HUES64 (cell line): Measurements from ENCODE around the gene GFRA1.

Source experiments
- H3K27ac ChIP-seq: 2 replicates; pipeline ENCODE4 v1.7.0; 2013; ENCODE audit warnings: low read depth, low read length, inconsistent platforms
- H3K27me3 ChIP-seq: 2 replicates; pipeline ENCODE4 v1.6.1; 2013; ENCODE audit warnings: mild to moderate bottlenecking, low read length; ENCODE audit not compliant: insufficient read depth
- H3K36me3 ChIP-seq: 2 replicates; pipeline ENCODE4 v1.6.1; 2013; ENCODE audit warnings: mild to moderate bottlenecking, low read length; ENCODE audit not compliant: insufficient read depth
- H3K4me1 ChIP-seq: 2 replicates; pipeline ENCODE4 v1.6.1; 2013; ENCODE audit warnings: mild to moderate bottlenecking, low read length, moderate library complexity; ENCODE audit not compliant: insufficient read depth
- H3K4me3 ChIP-seq: 2 replicates; pipeline ENCODE4 v1.5.1; 2013; ENCODE audit warnings: mild to moderate bottlenecking, low read length, moderate library complexity
- H3K9ac ChIP-seq: 2 replicates; pipeline ENCODE4 v1.6.1; 2013; ENCODE audit warnings: mild to moderate bottlenecking, low read depth, low read length
- H3K9me3 ChIP-seq: 2 replicates; pipeline ENCODE4 v1.6.1; 2013; ENCODE audit warnings: low read depth, low read length; ENCODE audit not compliant: insufficient read depth
- WGBS: fragments of 150-250, 120-280 bp; methylation state at CpG from one replicate; pipeline ENCODE4 v1.1.7; 2013; ENCODE audit warnings: missing lambda C conversion rate; 5-methylcytosine and 5-hydroxymethylcytosine counted together

Gene GFRA1

DNA sequence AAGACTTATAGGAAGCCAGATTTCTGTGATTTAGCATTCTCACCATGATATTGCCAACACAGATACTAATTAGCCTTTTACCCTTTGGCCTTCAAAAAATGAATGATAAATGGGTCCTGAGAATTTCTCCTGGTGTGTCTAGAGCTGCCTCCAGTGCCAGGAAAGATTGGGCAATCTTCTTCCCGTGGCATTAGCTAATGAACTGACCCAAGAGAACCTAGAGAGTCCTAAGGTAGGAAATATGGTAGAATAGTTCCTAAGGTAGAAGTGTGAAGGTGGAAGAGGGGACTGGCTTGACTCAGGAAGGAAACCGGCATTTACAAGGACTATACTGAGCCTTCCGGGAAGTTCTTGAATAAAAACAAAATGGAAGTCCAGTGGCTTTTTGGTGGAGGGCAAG, 133.1 kb downstream of the GFRA1 start:
- WGBS: 64% methylated on average over 3 of the region's 3 CpGs
- H3K9ac ChIP-seq: no peak overlapping the region
- no peak overlapping the region for H3K4me3 ChIP-seq
- no peaks in the 10 kb centered on the region for H3K9me3 ChIP-seq
- no peak overlapping the region for H3K27ac ChIP-seq
- no peaks in the 10 kb centered on the region for H3K27me3 ChIP-seq
- no peaks in the 10 kb centered on the region for H3K36me3 ChIP-seq
- no peaks in the 10 kb centered on the region for H3K4me1 ChIP-seq

DNA sequence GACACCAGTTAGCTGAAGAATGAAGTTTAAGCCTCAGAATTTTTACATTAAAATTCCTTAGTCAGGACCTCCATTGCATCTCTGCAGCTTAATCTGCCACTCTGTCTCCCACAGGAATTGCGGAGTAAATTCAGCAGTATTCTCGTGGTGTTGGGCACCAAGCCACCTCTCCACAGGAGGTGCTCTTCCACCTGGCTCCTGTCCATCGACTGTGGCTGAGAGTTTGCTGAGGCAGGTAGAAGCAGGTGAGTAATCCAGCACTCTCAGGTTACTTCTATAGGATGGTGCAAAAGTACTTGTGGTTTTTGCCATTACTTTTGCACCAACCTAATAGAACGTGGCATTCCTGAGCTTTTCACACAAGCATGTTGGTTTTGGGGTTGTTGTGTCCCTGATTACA, 134.1 kb downstream of the GFRA1 start:
- Histone ChIP-seq H3K9ac (no peak overlapping the region), H3K36me3 (no peaks in the 10 kb centered on the region), H3K27me3 (no peaks in the 10 kb centered on the region), H3K9me3 (no peaks in the 10 kb centered on the region), H3K27ac (no peak overlapping the region), H3K4me1 (no peaks in the 10 kb centered on the region), H3K4me3 (no peak overlapping the region)
- 91% methylated on average over 4 of the region's 4 CpGs for WGBS

- Histone ChIP-seq H3K9ac (no peak overlapping the region), H3K9me3 (no peaks in the 10 kb centered on the region), H3K4me1 (no peaks in the 10 kb centered on the region), H3K4me3 (no peak overlapping the region), H3K27ac (no peak overlapping the region), H3K27me3 (no peaks in the 10 kb centered on the region), H3K36me3 (no peaks in the 10 kb centered on the region)
- WGBS: 92% methylated on average over 4 of the region's 4 CpGs
These were observed 136.7 kb downstream of the GFRA1 start for GRCh38 chr10:116136261-116136660.

- no peaks in the 10 kb centered on the region for H3K27me3 ChIP-seq
- WGBS: 91% methylated on average over 3 of the region's 3 CpGs
- no peaks in the 10 kb centered on the region for H3K36me3 ChIP-seq
- H3K27ac ChIP-seq: no peak overlapping the region
- H3K4me3 ChIP-seq: no peak overlapping the region
- no peak overlapping the region for H3K9ac ChIP-seq
- H3K4me1 ChIP-seq: no peaks in the 10 kb centered on the region
- no peaks in the 10 kb centered on the region for H3K9me3 ChIP-seq
These were observed 138.7 kb downstream of the GFRA1 start for GRCh38 chr10:116134322-116134721.

GRCh38 chr10:116133634-116134033, 139.4 kb downstream of the GFRA1 start:
- Histone ChIP-seq H3K27me3 (no peaks in the 10 kb centered on the region), H3K27ac (no peak overlapping the region), H3K4me1 (no peaks in the 10 kb centered on the region), H3K9ac (no peak overlapping the region), H3K9me3 (no peaks in the 10 kb centered on the region), H3K36me3 (no peaks in the 10 kb centered on the region), H3K4me3 (no peak overlapping the region)
- 91% methylated on average over 7 of the region's 7 CpGs for WGBS

- Histone ChIP-seq H3K9me3 (no peaks in the 10 kb centered on the region), H3K9ac (no peak overlapping the region), H3K36me3 (no peaks in the 10 kb centered on the region), H3K27ac (no peak overlapping the region), H3K4me3 (no peak overlapping the region), H3K4me1 (no peaks in the 10 kb centered on the region), H3K27me3 (no peaks in the 10 kb centered on the region)
- 92% methylated on average over 13 of the region's 13 CpGs for WGBS
These were observed 140.1 kb downstream of the GFRA1 start for GRCh38 chr10:116132780-116133399.

DNA sequence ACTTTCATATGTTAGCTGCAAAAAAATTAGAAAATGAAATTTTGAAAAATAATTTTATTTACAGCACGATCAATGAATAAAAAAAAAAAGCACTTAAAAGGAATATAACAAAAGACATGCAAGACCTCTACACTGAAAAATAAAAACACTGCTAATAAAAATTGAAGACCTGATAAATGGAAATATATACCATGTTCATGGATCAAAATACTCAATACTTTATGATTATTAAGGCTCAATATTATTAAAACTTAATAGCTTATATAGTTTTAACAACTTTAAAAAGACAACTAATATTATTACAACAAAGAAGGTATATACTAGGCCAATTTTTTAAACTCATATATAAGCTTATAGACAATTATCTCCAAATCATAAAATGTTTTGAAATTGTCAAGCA, 143.0 kb downstream of the GFRA1 start:
- no CpG with 5 or more reads among the region's 1 CpG for WGBS
- Histone ChIP-seq H3K27ac (no peak overlapping the region), H3K9me3 (no peaks in the 10 kb centered on the region), H3K4me3 (no peak overlapping the region), H3K36me3 (no peaks in the 10 kb centered on the region), H3K9ac (no peak overlapping the region), H3K27me3 (no peaks in the 10 kb centered on the region), H3K4me1 (peaks cover under 1% of the 10 kb centered on the region; the same call in 1 of the 2 replicates)

GRCh38 chr10:116126954-116127695, 145.9 kb downstream of the GFRA1 start:
- Histone ChIP-seq H3K4me3 (no peak overlapping the region), H3K36me3 (no peaks in the 10 kb centered on the region), H3K27ac (no peak overlapping the region), H3K9me3 (no peaks in the 10 kb centered on the region), H3K4me1 (peaks cover 5% of the 10 kb centered on the region; the same call in 1 of the 2 replicates), H3K27me3 (no peaks in the 10 kb centered on the region), H3K9ac (no peak overlapping the region)
- 96% methylated on average over 8 of the region's 10 CpGs for WGBS

DNA sequence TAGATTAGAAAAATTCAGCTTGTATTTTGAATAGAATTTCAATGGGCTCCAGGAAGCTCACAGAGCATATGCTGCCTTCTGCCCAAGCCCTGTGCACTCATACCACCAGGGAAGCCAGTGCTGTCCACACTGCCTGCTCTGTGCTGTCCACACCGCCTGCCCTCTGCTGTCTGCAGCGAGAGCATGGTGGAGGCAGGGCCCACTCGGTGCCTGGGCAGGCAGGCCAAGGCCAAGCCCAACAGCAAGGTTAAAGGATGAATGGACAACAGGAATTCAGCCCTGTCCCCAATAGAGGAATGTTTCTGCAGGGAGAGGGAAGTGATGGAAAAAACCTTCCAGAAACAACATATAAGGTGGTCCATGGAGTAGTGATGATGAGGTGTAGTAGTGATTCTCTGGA, 146.8 kb downstream of the GFRA1 start:
- Histone ChIP-seq H3K4me1 (peaks cover 5% of the 10 kb centered on the region; the same call in 1 of the 2 replicates), H3K27me3 (no peaks in the 10 kb centered on the region), H3K27ac (no peak overlapping the region), H3K9ac (no peak overlapping the region), H3K36me3 (no peaks in the 10 kb centered on the region), H3K4me3 (no peak overlapping the region), H3K9me3 (no peaks in the 10 kb centered on the region)
- WGBS: 89% methylated on average over 3 of the region's 3 CpGs

DNA sequence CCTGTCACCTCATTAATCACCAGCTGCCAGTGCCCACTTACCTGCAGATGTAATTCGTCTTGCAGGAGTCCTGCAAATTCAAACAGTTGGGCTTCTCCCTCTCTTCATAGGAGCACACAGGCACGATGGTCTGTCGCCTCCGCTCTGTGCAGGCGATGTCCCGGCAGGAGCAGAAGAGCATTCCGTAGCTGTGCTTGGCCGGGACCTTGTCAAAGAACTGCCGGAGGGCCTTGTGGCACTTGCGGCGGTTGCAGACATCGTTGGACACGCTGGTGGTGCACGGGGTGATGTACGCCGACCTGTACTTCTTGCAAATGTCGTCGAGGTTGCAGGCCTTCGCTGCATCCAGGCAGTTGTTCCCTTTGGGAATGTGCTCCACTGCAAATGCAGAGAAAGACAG, 147.8 kb downstream of the GFRA1 start:
- no peaks in the 10 kb centered on the region for H3K27me3 ChIP-seq
- no peaks in the 10 kb centered on the region for H3K9me3 ChIP-seq
- H3K9ac ChIP-seq: no peak overlapping the region
- WGBS: 87% methylated on average over 19 of the region's 19 CpGs
- H3K4me1 ChIP-seq: peaks cover 10% of the 10 kb centered on the region; the same call in 1 of the 2 replicates
- H3K4me3 ChIP-seq: no peak overlapping the region
- no peaks in the 10 kb centered on the region for H3K36me3 ChIP-seq
- H3K27ac ChIP-seq: no peak overlapping the region

GRCh38 chr10:116124777-116125176, 148.2 kb downstream of the GFRA1 start:
- Histone ChIP-seq H3K9ac (no peak overlapping the region), H3K36me3 (no peaks in the 10 kb centered on the region), H3K4me3 (no peak overlapping the region), H3K27me3 (no peaks in the 10 kb centered on the region), H3K4me1 (peaks cover 10% of the 10 kb centered on the region; the same call in 1 of the 2 replicates), H3K9me3 (no peaks in the 10 kb centered on the region), H3K27ac (no peak overlapping the region)
- 63% methylated on average over 4 of the region's 4 CpGs for WGBS
